GM23338 (cell line): ENCODE measurements around the gene TMEM207. TPM values are rescaled to one million over a fixed set of nuclear protein-coding genes. Genes with fewer than 3 reads are reported as not detected.

Experiments
- ATAC-seq: fragments of 200-7000 bp; cut with Tn5 transposase; 3 replicates; pipeline ENCODE4 v1.9.1; 2020
- DNase-seq: peaks from one replicate; pipeline ENCODE4 v3.0.0-alpha.2; 2015; ENCODE audit warnings: low spot score
- H2AFZ ChIP-seq: fragments of 200-600 bp; sonication (generic); 2 replicates; pipeline ENCODE4 v1.8.0; 2016; ENCODE audit warnings: antibody characterized with exemption, mild to moderate bottlenecking, moderate library complexity
- H3F3A ChIP-seq: fragments of 200-600 bp; sonication (generic); replicated peaks from 2 replicates; pipeline ENCODE4 v1.8.0; 2017; ENCODE audit warnings: antibody characterized with exemption, mixed run types, low read depth
- H3K27ac ChIP-seq: fragments of 200-600 bp; sonication (generic); 2 replicates; pipeline ENCODE4 v1.6.1; 2016; ENCODE audit warnings: low read depth
- H3K27me3 ChIP-seq: fragments of 200-600 bp; sonication (generic); 2 replicates; pipeline ENCODE4 v1.8.0; 2016; ENCODE audit warnings: mild to moderate bottlenecking, mixed run types, moderate library complexity; ENCODE audit not compliant: insufficient read depth
- H3K36me3 ChIP-seq: fragments of 200-600 bp; sonication (generic); 2 replicates; pipeline ENCODE4 v1.8.0; 2016; ENCODE audit warnings: mild to moderate bottlenecking; ENCODE audit not compliant: insufficient read depth
- H3K4me1 ChIP-seq: fragments of 200-600 bp; sonication (generic); 2 replicates; pipeline ENCODE4 v1.8.0; 2016; ENCODE audit warnings: mild to moderate bottlenecking, moderate library complexity; ENCODE audit not compliant: insufficient read depth
- H3K4me2 ChIP-seq: fragments of 200-600 bp; sonication (generic); 2 replicates; pipeline ENCODE4 v1.7.1; 2017; ENCODE audit warnings: mixed run types
- H3K4me3 ChIP-seq: fragments of 200-600 bp; sonication (generic); 2 replicates; pipeline ENCODE4 v1.6.1; 2016; ENCODE audit warnings: mixed run types
- H3K79me2 ChIP-seq: fragments of 200-600 bp; sonication (generic); replicated peaks from 2 replicates; pipeline ENCODE4 v1.8.0; 2017; ENCODE audit warnings: mild to moderate bottlenecking; ENCODE audit not compliant: insufficient read depth
- H3K9me2 ChIP-seq: fragments of 200-600 bp; sonication (generic); 2 replicates; pipeline ENCODE4 v1.8.0; 2017; ENCODE audit not compliant: insufficient read depth
- H4K20me1 ChIP-seq: fragments of 200-600 bp; sonication (generic); replicated peaks from 2 replicates; pipeline ENCODE4 v1.8.0; 2017; ENCODE audit warnings: mild to moderate bottlenecking; ENCODE audit not compliant: insufficient read depth
- H3K27ac Mint-ChIP-seq: 2 replicates; pipeline ENCODE4 v1.8.0; 2020; ENCODE audit warnings: inconsistent platforms, mild to moderate bottlenecking, moderate library complexity, mixed read lengths
- H3K27me3 Mint-ChIP-seq: 3 replicates; pipeline ENCODE4 v1.8.0; 2022; ENCODE audit warnings: low read depth, mild to moderate bottlenecking, moderate library complexity, mixed read lengths, inconsistent platforms; ENCODE audit not compliant: insufficient read depth, poor library complexity
- H3K36me3 Mint-ChIP-seq: 3 replicates; pipeline ENCODE4 v1.8.0; 2021; ENCODE audit warnings: low read depth, mild to moderate bottlenecking, inconsistent platforms, moderate library complexity, mixed read lengths
- H3K4me1 Mint-ChIP-seq: 3 replicates; pipeline ENCODE4 v1.8.0; 2020; ENCODE audit warnings: mild to moderate bottlenecking, inconsistent platforms, mixed read lengths
- H3K4me3 Mint-ChIP-seq: 3 replicates; pipeline ENCODE4 v1.8.0; 2021; ENCODE audit warnings: moderate library complexity, mild to moderate bottlenecking, inconsistent platforms, mixed read lengths
- H3K9me3 Mint-ChIP-seq: 3 replicates; pipeline ENCODE4 v1.8.0; 2020; ENCODE audit warnings: moderate library complexity, mild to moderate bottlenecking, inconsistent platforms, mixed read lengths
- CREB1 ChIP-seq: fragments of 250-450 bp; sonication (Bioruptor Pico); IDR thresholded peaks from 2 replicates; pipeline ENCODE4 v1.5.0; 2020; ENCODE audit warnings: low read depth, mild to moderate bottlenecking, moderate library complexity
- CTCF ChIP-seq, 2 experiments: fragments of 200-600 bp in 1 of 2; sonication (generic) in 1 of 2; conservative IDR thresholded peaks; 2 replicates each; pipeline versions ENCODE4 v1.5.1 to v1.6.1; 2016 to 2017; ENCODE audit warnings: antibody characterized with exemption in 2 of 2, low read depth in 2 of 2, mild to moderate bottlenecking in 2 of 2, moderate library complexity in 1 of 2
- EZH2 ChIP-seq: fragments of 200-600 bp; sonication (generic); IDR thresholded peaks from one replicate; pipeline ENCODE4 v1.8.0; 2017; ENCODE audit warnings: antibody characterized with exemption, mild to moderate bottlenecking, low read depth; ENCODE audit not compliant: unreplicated experiment
- EZH2phosphoT487 ChIP-seq: fragments of 200-600 bp; sonication (generic); IDR thresholded peaks from one replicate; pipeline ENCODE4 v1.8.1; 2018; ENCODE audit warnings: antibody characterized with exemption; ENCODE audit not compliant: unreplicated experiment
- JUNB ChIP-seq: IDR thresholded peaks from one replicate; pipeline ENCODE4 v1.6.1; 2016; ENCODE audit warnings: antibody characterized with exemption; ENCODE audit not compliant: unreplicated experiment
- NANOG ChIP-seq: IDR thresholded peaks from 2 replicates; pipeline ENCODE4 v1.6.1; 2016; ENCODE audit warnings: antibody characterized with exemption, borderline replicate concordance
- REST ChIP-seq: IDR thresholded peaks from one replicate; pipeline ENCODE4 v1.6.1; 2018; ENCODE audit warnings: antibody characterized with exemption; ENCODE audit not compliant: unreplicated experiment
- STAT1 ChIP-seq: IDR thresholded peaks from one replicate; pipeline ENCODE4 v1.6.1; 2016; ENCODE audit warnings: antibody characterized with exemption; ENCODE audit not compliant: unreplicated experiment
- ZNF114 ChIP-seq: fragments of 250-450 bp; sonication (Bioruptor Pico); IDR thresholded peaks from 2 replicates; pipeline ENCODE4 v1.5.0; 2020; ENCODE audit warnings: mild to moderate bottlenecking, moderate library complexity
- ZNF331 ChIP-seq: fragments of 250-450 bp; sonication (Bioruptor Pico); IDR thresholded peaks from 2 replicates; pipeline ENCODE4 v1.5.0; 2020; ENCODE audit warnings: low read depth, mild to moderate bottlenecking, moderate library complexity
- ZNF462 ChIP-seq: fragments of 250-450 bp; sonication (Bioruptor Pico); IDR thresholded peaks from 2 replicates; pipeline ENCODE4 v1.5.0; 2020; ENCODE audit warnings: mild to moderate bottlenecking, moderate library complexity
- polyA plus RNA-seq: library from polyadenylated mRNA; unstranded; fragments of >200 nt; fragmentation: Nextera tagmentation; extraction: Ambion mirVana; gene quantifications from 2 replicates; pipeline ENCODE4 v1.2.1, GENCODE V29; 2016
- total RNA-seq: library from RNA; depleted of rRNA; stranded (reverse); fragments of >200 nt; shearing (Covaris generic); gene quantifications from 2 replicates; pipeline ENCODE4 v1.2.3, GENCODE V29; 2014

TMEM207 gene
- total and polyA plus RNA-seq, 2 experiments from 2014 or later, result not detected

- no peak for TF ChIP-seq CTCF (conservative IDR thresholded peaks at IDR 0.05; ENCODE audit: low read depth in 2 of 2)
- TF ChIP-seq ZNF462 (CRISPR knock-in tag), result no peak
- TF ChIP-seq NANOG, result no peak
Measured at GRCh38 chr3:190442240-190442639, 7.5 kb downstream of the TMEM207 start (continued).

GRCh38 chr3:190436331-190436730 is 13.4 kb downstream of the TMEM207 start:
- Histone ChIP-seq H3K4me1 (no peaks in the 10 kb centered on the region), H3K9me2 (peaks cover 15% of the 10 kb centered on the region; the same call in 1 of the 2 replicates), H4K20me1 (no peaks in the 10 kb centered on the region), H2AFZ (no peak overlapping the region), H3K4me3 (no peak overlapping the region), H3K27me3 (no peaks in the 10 kb centered on the region), H3K79me2 (no peaks in the 10 kb centered on the region), H3K4me2 (no peak overlapping the region), H3F3A (no peaks in the 10 kb centered on the region), H3K27ac (no peak overlapping the region), H3K36me3 (0 out of 2 replicates have a peak, but pooled peaks cover 7% of the 10 kb centered on the region)
- peaks cover 4% of the 10 kb centered on the region; the same call in 1 of the 3 replicates for H3K9me3 Mint-ChIP-seq
- DNase-seq (no peak), ATAC-seq (no peak)
- H3K36me3 Mint-ChIP-seq, result no peaks in the 10 kb centered on the region
- H3K27ac Mint-ChIP-seq, result no peak overlapping the region
- H3K27me3 Mint-ChIP-seq, result peaks cover 4% of the 10 kb centered on the region
- H3K4me3 Mint-ChIP-seq, result no peak overlapping the region
- H3K4me1 Mint-ChIP-seq, result no peaks in the 10 kb centered on the region
- TF ChIP-seq EZH2 (no peak), EZH2phosphoT487 (no peak), CTCF (conservative IDR thresholded peaks at IDR 0.05; ENCODE audit: low read depth in 2 of 2) (no peak), ZNF114 (no peak), REST (no peak), JUNB (no peak), CREB1 (no peak), ZNF331 (no peak), NANOG (no peak), STAT1 (no peak)
